HepG2 (cell line): ENCODE measurements around the gene BTBD19. TPM values are rescaled to one million over a fixed set of nuclear protein-coding genes. Genes with fewer than 3 reads are reported as not detected.

ENCODE experiments used
- ATM ChIP-seq: fragments of 450-650 bp; IDR thresholded peaks from 2 replicates; pipeline ENCODE4 v1.7.1; 2017; ENCODE audit warnings: mild to moderate bottlenecking, borderline replicate concordance
- CBX2 ChIP-seq, 2 experiments: fragments of 200-600 bp in 1 of 2; sonication (generic); formaldehyde crosslinking in 1 of 2; IDR thresholded peaks; 2 replicates each; pipeline versions ENCODE4 v1.7.0 to v1.8.1; 2018 to 2022; ENCODE audit warnings: low read depth in 2 of 2, low read length in 1 of 2, mild to moderate bottlenecking in 1 of 2, missing genetic modification reagents in 1 of 2
- CSRNP2 ChIP-seq: sonication (generic); formaldehyde crosslinking; conservative IDR thresholded peaks from 2 replicates; pipeline ENCODE4 v1.8.0; 2022; ENCODE audit warnings: low read depth, missing genetic modification reagents
- ELF3 ChIP-seq: IDR thresholded peaks from 2 replicates; pipeline ENCODE4 v1.6.1; 2016; ENCODE audit warnings: missing genetic modification reagents, missing compliant biosample characterization
- HMG20A ChIP-seq: IDR thresholded peaks from 2 replicates; pipeline ENCODE4 v1.6.1; 2016; ENCODE audit warnings: borderline replicate concordance
- TBX2 ChIP-seq: sonication (generic); formaldehyde crosslinking; IDR thresholded peaks from 2 replicates; pipeline ENCODE4 v1.5.0; 2020; ENCODE audit warnings: missing genetic modification reagents, mild to moderate bottlenecking, borderline replicate concordance
- TFE3 ChIP-seq: IDR thresholded peaks from 2 replicates; pipeline ENCODE4 v1.6.1; 2016
- ZFP36L1 ChIP-seq: sonication (generic); formaldehyde crosslinking; IDR thresholded peaks from 2 replicates; pipeline ENCODE4 v1.8.0; 2022; ENCODE audit warnings: mild to moderate bottlenecking, missing genetic modification reagents, moderate library complexity
- ZKSCAN8 ChIP-seq: IDR thresholded peaks from 2 replicates; pipeline ENCODE4 v1.6.1; 2016; ENCODE audit warnings: borderline replicate concordance, missing genetic modification reagents, missing compliant biosample characterization
- ZNF136 ChIP-seq: sonication (generic); formaldehyde crosslinking; IDR thresholded peaks from 2 replicates; pipeline ENCODE4 v1.8.1; 2022; ENCODE audit warnings: low read depth, mild to moderate bottlenecking, moderate library complexity, missing genetic modification reagents
- ZNF143 ChIP-seq: sonication (generic); formaldehyde crosslinking; IDR thresholded peaks from 2 replicates; pipeline ENCODE4 v1.4.0; 2020; ENCODE audit warnings: missing genetic modification reagents
- ZNF574 ChIP-seq: sonication (generic); formaldehyde crosslinking; IDR thresholded peaks from 2 replicates; pipeline ENCODE4 v1.4.0; 2020; ENCODE audit warnings: missing genetic modification reagents
- ZNF879 ChIP-seq: sonication (generic); formaldehyde crosslinking; IDR thresholded peaks from 2 replicates; pipeline ENCODE4 v1.8.1; 2023; ENCODE audit warnings: missing genetic modification reagents
- polyA plus RNA-seq, 8 experiments: library from polyadenylated mRNA; depleted of rRNA in 3 of 8; stranded (reverse) in 7 of 8; unstranded in 1 of 8; fragments of >200 nt; fragmentation: Illumina TruSeq in 4 of 8; extraction: Trizol in 4 of 8; gene quantifications; 2 replicates each; pipeline versions ENCODE4 v1.2.1 to v1.2.3, GENCODE V29; 2011 to 2016; ENCODE audit warnings: low read depth in 4 of 8, missing spikeins in 1 of 8, mixed read lengths in 1 of 8; ENCODE audit not compliant: insufficient read depth in 1 of 8
- total RNA-seq, 5 experiments: library from RNA; depleted of rRNA; stranded (reverse); fragments of >200 nt; fragmentation: Illumina TruSeq; extraction: Trizol; gene quantifications; 2 replicates each; pipeline ENCODE4 v1.2.3, GENCODE V29; 2016; ENCODE audit warnings: low read depth in 1 of 5
- TF ChIP-seq, protein P1 (sequence below): IDR thresholded peaks from 2 replicates; pipeline ENCODE4 v1.6.1; 2016; ENCODE audit warnings: low read depth, missing genetic modification reagents, missing compliant biosample characterization
- TF ChIP-seq, protein P2 (sequence below): sonication (generic); formaldehyde crosslinking; IDR thresholded peaks from 2 replicates; pipeline ENCODE4 v1.5.0; 2020; ENCODE audit warnings: mild to moderate bottlenecking, missing genetic modification reagents

Gene BTBD19
- total and polyA plus RNA-seq, 2 of the 13 experiments (the other 11 are each of a cell fraction or from before 2014, with no cell fraction given): 2.7 to 6.7 TPM

DNA sequence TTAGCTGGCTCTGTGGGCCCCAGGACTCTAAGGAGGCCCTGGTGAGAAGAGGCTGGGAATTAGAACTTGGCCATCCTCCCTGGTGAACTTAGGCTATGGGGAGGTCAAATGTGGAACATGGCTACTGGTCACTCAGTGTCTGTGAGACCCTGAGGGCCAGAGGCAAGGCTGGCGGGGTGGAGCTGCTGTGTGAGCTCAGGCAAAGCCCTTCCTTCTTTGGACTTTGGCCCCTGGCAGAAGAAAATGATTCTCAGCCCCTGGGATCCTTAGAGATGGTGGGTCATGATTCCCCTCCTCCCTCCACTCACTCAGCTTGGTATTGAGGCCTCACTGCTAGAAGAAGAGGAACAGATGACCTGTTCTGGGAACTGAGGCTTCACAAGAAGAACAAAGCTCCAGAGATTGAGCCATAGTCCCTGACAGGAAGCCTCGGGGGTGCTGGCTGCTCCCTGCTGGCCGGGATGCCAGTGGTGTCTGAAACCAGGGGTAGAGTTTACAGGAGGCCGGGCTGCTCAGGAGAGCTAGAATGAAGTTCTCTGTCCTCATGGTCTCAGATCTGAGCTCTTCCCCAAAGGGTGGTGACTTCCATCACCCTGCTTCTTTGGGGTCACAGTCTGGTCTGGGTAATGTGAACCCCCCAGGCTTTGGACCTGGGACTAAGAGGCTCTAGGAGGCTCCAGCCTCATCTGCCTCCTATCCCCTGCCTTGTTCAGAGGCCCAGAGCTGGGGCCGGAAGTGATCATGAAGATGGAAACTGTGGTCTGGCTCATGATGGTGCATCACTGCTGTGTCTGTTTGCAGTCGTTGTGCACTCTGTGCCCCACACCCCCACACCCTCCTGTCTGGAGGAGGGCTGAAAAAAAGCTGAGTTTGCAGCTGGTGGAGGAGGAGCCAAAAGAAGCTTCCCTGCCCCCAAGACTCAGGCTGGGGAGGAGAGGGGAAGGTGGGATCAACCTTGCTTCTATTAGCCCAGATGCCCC is 905 bp downstream of the BTBD19 start (continued):
- TF ChIP-seq, protein P1, sequence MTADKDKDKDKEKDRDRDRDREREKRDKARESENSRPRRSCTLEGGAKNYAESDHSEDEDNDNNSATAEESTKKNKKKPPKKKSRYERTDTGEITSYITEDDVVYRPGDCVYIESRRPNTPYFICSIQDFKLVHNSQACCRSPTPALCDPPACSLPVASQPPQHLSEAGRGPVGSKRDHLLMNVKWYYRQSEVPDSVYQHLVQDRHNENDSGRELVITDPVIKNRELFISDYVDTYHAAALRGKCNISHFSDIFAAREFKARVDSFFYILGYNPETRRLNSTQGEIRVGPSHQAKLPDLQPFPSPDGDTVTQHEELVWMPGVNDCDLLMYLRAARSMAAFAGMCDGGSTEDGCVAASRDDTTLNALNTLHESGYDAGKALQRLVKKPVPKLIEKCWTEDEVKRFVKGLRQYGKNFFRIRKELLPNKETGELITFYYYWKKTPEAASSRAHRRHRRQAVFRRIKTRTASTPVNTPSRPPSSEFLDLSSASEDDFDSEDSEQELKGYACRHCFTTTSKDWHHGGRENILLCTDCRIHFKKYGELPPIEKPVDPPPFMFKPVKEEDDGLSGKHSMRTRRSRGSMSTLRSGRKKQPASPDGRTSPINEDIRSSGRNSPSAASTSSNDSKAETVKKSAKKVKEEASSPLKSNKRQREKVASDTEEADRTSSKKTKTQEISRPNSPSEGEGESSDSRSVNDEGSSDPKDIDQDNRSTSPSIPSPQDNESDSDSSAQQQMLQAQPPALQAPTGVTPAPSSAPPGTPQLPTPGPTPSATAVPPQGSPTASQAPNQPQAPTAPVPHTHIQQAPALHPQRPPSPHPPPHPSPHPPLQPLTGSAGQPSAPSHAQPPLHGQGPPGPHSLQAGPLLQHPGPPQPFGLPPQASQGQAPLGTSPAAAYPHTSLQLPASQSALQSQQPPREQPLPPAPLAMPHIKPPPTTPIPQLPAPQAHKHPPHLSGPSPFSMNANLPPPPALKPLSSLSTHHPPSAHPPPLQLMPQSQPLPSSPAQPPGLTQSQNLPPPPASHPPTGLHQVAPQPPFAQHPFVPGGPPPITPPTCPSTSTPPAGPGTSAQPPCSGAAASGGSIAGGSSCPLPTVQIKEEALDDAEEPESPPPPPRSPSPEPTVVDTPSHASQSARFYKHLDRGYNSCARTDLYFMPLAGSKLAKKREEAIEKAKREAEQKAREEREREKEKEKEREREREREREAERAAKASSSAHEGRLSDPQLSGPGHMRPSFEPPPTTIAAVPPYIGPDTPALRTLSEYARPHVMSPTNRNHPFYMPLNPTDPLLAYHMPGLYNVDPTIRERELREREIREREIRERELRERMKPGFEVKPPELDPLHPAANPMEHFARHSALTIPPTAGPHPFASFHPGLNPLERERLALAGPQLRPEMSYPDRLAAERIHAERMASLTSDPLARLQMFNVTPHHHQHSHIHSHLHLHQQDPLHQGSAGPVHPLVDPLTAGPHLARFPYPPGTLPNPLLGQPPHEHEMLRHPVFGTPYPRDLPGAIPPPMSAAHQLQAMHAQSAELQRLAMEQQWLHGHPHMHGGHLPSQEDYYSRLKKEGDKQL: 0 out of 2 replicates have a peak, but pooled peaks have one; percentile 9
- TF ChIP-seq ZNF136 (no peak), ZNF143 (CRISPR knock-in tag) (no peak), ZKSCAN8 (CRISPR knock-in tag) (no peak), ELF3 (CRISPR knock-in tag) (no peak), HMG20A (CRISPR knock-in tag) (no peak), CSRNP2 (no peak), ZNF574 (peak; percentile 46; the same call in 1 of the 2 replicates), ATM (no peak), TFE3 (no peak), ZNF879 (CRISPR knock-in tag) (no peak), CBX2 (IDR thresholded peaks at IDR 0.05; ENCODE audit: low read depth, low read length) (no peak), CBX2 (CRISPR knock-in tag; IDR thresholded peaks at IDR 0.05; ENCODE audit: low read depth) (no peak), TBX2 (CRISPR knock-in tag) (peak; percentile 46), ZFP36L1 (CRISPR knock-in tag) (no peak)
- TF ChIP-seq, protein P2, sequence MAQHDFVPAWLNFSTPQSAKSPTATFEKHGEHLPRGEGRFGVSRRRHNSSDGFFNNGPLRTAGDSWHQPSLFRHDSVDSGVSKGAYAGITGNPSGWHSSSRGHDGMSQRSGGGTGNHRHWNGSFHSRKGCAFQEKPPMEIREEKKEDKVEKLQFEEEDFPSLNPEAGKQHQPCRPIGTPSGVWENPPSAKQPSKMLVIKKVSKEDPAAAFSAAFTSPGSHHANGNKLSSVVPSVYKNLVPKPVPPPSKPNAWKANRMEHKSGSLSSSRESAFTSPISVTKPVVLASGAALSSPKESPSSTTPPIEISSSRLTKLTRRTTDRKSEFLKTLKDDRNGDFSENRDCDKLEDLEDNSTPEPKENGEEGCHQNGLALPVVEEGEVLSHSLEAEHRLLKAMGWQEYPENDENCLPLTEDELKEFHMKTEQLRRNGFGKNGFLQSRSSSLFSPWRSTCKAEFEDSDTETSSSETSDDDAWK (CRISPR knock-in tag): no peak
